Stimulated activated CD4-positive, alpha-beta T cell treated with anti-CD3 and anti-CD28 coated beads, Interleukin-4, amount 100 ng/mL, for 1 hour (primary cell): ENCODE data around the gene OPCML.

Experiments used
- DNase-seq: peaks from one replicate; pipeline ENCODE4 v3.0.0-alpha.2; 2020

OPCML gene

GRCh38 chr11:133012803-133013202, 519.5 kb downstream of the OPCML start:
- DNase-seq: no peak

GRCh38 chr11:133011604-133012003, 520.7 kb downstream of the OPCML start:
- no peak for DNase-seq

DNA sequence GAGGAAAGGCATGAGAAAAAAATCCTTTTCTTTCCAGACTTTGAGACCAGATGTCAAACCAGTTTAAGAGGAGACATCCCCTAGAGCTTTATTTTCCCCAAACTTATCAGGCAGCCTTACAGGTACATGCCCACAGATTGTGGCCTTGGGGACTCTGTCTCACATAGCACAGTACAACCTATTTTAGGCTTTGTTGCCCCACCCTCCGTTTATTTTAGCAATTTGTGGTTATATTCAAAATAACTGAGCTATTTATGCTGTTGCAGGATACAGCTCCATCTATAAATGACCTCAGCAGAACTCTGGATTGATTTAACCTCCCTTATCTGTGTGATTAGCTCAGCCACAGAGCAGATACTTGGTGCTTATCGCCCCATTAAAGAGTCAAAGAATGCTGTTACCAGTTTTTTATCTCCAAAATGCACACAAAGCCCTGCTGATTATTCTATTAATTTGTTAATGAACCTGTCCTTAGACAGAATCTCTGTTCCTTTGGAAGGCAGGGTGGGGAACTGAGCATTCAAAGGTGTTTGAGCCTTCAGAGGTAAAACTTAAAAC, 525.2 kb downstream of the OPCML start:
- no peak for DNase-seq

DNA sequence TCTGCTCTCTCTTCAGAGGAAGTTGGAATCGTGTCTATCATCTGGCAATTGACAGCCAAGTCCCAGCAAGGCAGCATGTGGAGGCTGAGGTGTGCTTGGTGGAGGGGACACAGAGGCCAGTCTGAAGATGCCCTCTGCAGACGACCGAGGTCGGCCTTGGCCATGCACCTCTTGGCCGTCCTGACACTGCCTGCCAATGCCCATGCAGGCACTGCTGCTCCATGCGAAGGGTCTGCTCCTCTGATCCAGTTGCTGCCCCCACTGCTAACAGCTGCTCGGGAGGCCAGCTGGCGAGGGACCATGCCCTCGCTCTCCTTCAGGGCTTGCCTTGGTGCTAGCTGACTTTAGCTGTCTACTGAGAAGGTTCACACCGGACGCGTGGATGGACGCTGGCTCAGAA, 527.9 kb downstream of the OPCML start:
- DNase-seq: no peak

DNA sequence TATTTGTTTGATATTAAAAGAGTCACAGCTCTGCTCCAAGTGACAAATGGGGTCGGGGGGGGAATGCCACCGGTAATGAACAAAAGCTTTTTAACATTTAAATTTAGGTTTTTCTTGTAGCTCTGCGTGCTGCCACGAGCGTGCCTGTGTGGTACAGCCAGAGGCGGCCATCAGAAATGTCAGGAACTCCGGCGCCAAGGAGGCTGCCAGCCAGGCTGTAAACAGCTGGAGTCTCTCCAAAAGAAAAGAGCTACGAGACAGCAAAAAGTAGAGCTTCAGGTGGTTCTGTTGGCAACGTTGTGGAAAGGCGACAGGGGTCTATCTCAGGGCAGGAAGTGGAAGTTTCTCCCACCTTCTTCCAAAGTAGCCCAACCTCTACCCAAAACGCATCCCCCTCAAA, 532.8 kb downstream of the OPCML start:
- no peak for DNase-seq

GRCh38 chr11:132999031-132999430, 533.3 kb downstream of the OPCML start:
- DNase-seq: no peak

DNA sequence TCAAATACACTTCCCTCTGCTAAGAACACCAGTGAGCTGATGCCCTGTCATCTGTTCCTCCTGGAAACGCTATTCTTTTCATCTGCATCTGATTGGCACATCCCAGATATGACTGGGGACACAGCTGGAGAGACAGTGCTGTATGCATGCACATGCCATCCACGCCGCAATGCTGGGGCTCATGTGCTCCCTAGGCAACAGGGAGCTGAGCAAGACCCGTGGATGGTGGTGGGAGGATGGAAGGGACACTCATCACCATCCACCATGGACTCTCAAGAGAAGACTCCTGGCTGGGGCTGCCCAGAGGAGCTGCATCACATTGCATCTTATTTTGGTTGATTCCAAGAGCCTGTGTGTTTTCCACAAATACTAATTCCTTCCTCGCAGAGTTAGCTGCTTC, 534.9 kb downstream of the OPCML start:
- no peak for DNase-seq

DNA sequence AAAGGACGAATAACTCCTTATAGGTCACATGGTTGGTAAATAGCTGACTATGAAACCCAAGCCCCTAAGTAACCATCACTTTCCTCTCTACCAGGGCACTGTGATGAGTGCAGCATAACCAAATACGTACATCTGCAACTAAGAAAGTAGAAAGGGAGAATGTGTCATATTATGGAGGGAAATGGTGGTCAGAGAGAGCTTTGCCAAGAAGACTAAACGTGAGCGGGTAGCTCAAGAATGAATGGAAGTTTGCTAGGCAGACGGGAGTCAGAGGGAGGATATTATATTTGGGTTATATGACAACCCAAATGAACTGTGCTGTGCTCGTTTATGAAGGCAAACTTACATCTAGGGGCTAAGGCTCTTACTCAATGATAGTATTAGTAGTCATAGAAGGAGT, 537.3 kb downstream of the OPCML start:
- DNase-seq: no peak

GRCh38 chr11:132993991-132994502, 538.3 kb downstream of the OPCML start:
- DNase-seq: no peak

- DNase-seq: no peak
These were observed 539.3 kb downstream of the OPCML start for GRCh38 chr11:132992838-132993631.

GRCh38 chr11:132988411-132988810, 543.9 kb downstream of the OPCML start:
- no peak for DNase-seq

DNA sequence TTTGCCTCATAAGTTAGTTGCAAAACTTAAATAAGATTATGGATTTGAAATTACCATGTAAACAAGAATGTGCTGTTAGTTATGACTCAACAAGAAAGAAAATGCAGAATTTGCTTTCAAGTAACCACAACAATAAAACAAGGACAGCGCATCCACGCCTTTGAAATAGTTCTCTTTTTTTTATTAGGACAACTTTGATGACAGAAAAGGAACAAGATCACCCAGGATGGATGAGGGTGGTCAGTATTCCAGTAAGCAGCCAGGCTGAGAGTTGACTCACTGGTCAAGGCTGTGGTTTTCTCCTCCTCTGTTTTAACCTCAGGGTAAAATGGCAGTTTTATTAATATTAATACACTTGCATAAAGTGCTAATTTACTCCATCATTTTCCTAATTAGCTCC, 544.4 kb downstream of the OPCML start:
- DNase-seq: no peak

DNA sequence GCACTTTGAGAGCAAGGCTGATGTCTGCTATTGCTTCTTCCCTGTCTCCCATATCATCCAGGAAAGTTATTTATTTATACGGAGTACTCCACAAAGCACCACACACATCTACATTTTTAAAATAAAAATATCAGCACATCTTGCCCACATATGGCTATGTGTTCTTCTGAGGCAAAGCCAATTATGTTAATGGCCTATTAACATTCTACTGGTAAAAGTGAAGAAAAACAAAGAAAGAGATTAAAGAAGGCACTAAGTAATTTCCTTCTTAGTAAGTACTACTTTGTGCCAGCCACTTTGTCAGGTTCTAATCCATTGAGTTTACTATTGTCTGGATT, 548.7 kb downstream of the OPCML start:
- no peak for DNase-seq

DNA sequence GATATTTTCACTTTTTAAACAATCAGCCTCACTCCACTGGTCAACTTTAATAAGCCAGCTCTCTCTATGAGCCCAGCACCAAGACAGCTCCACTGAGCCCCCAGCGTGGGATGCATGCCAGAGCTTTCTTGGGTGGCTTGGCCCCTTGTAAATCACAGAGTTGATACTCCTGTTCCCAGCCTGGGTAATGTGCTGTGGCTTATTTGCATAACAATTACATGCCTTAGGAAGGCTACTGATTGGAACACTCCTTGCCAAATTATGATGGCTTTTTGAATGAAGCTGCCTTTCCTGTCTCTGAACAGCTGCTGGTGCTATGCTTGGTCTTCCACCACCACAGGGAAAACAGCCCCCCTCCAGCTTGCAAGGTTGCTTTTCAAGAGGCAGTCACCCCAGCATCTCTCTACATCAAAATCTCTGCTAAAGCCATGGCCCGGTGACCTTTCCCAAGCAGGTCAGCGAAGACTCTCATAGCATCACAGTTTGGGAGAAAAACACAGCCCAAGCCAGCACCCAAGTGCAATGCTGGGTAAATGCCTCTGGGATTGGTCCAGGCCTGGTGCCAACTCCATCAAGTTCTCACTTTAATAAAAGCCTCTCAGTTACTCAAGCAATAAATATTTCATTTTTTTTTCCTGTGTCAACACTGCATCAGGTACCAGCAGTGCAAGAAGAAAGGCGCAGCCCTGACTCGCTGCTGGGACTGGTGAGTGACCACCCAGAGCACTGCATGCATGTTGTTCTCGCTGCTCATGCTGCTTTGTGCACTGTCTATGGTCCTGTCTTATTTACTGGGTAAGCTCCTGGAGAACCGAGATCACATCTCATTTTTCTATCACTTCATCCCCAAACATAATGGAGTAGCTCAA, 549.3 kb downstream of the OPCML start:
- DNase-seq: no peak

GRCh38 chr11:132981131-132981956, 551.0 kb downstream of the OPCML start:
- no peak for DNase-seq

GRCh38 chr11:132980670-132981069, 551.6 kb downstream of the OPCML start:
- DNase-seq: no peak

DNA sequence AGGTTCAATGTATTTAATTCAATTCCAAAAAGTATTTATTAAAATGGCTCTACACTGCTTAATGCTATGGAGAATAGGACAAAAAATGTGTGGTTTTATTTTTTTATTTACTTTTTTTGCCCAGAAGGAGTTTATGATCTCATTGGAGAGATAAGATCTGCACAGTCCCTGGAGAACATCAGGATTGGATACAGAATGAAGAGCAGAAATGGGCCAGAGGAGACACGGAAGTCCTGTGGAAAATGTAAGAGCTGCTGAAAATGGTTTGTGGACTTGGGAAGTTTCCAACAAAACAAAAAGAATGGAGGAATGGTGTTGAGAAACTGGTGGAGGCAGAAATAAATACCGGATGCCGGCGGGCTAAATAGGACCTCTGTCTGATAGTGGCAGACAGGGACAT, 554.6 kb downstream of the OPCML start:
- no peak for DNase-seq

- no peak for DNase-seq
These were observed 555.1 kb downstream of the OPCML start for GRCh38 chr11:132977241-132977640.

GRCh38 chr11:132976115-132976514, 556.2 kb downstream of the OPCML start:
- DNase-seq: no peak

GRCh38 chr11:132973686-132974085, 558.6 kb downstream of the OPCML start:
- DNase-seq: no peak

DNA sequence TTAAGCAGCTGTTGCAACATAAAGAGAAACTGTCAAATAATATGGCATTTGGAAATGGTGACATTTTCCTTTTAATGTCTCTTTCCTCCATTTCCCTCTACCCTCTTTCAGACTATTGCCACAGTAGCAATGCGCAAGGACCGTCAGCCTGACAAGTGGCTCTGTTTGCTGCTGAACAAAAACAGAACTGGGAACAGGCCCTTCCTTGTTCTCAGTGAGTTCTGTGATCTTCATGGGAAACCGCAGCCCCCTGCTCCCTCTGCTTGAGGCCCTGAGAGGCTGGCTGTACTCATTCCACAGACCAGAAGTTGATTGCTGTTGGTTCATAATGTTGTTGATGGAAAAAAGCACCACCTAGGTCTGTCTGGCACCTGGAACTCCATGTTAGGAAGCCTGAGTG, 559.7 kb downstream of the OPCML start:
- DNase-seq: no peak

- DNase-seq: no peak
These were observed 561.0 kb downstream of the OPCML start for GRCh38 chr11:132971351-132971750.

DNA sequence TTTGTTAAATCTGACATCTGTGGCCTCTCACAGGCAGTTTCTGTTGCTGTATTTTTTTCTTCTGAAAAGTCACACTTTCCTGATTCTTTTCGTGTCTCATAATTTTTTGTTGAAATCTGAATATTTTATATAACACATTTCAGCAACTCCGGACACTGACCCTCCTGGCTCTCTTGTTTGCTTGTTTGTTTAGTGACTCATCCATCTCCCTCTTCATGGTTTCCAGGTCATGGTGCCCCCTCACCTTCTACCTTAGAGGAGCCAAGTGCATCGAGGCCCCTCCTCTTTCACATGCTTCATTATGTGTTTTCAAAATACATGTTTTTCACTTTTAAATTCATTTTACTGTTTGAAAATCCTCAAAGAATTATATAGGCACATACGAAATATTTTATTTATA, 562.4 kb downstream of the OPCML start:
- no peak for DNase-seq
